WTC11 (cell line): ENCODE measurements around the gene B4GALNT2. TPM values are rescaled to one million over a fixed set of nuclear protein-coding genes. Genes with fewer than 3 reads are reported as not detected.

Source experiments
- ATAC-seq: fragments of 200-7000 bp; cut with Tn5 transposase; 2 replicates; pipeline ENCODE4 v1.10.0; 2021; ENCODE audit warnings: mild to moderate bottlenecking, moderate library complexity
- CTCF ChIA-PET: fragments of 300-600 bp; sonication (Branson Sonifier 250); formaldehyde crosslinking; loops from one replicate; lab custom pipeline; 2021; ENCODE audit warnings: antibody characterized with exemption; lab: Charles Lee
- POLR2A ChIA-PET: fragments of 350-600 bp; sonication (Branson Sonifier 250); formaldehyde crosslinking; loops from one replicate; lab custom pipeline; 2021; ENCODE audit warnings: antibody characterized with exemption; lab: Charles Lee
- DNase-seq: peaks from one replicate; pipeline ENCODE4 v3.0.0; 2021; ENCODE audit warnings: low spot score
- H3K27ac Mint-ChIP-seq: 2 replicates; pipeline ENCODE4 v1.8.0; 2021; ENCODE audit warnings: mixed read lengths
- H3K27me3 Mint-ChIP-seq: 2 replicates; pipeline ENCODE4 v1.8.0; 2021; ENCODE audit warnings: low read depth, mild to moderate bottlenecking, moderate library complexity, mixed read lengths
- H3K36me3 Mint-ChIP-seq: 2 replicates; pipeline ENCODE4 v1.8.0; 2021; ENCODE audit warnings: mixed read lengths
- H3K4me1 Mint-ChIP-seq: 2 replicates; pipeline ENCODE4 v1.8.0; 2022; ENCODE audit warnings: mixed read lengths
- H3K4me3 Mint-ChIP-seq: 2 replicates; pipeline ENCODE4 v1.8.0; 2021; ENCODE audit warnings: mild to moderate bottlenecking, moderate library complexity, mixed read lengths
- H3K9me3 Mint-ChIP-seq: 2 replicates; pipeline ENCODE4 v1.8.0; 2021; ENCODE audit warnings: mixed read lengths
- ATF3 ChIP-seq: sonication (generic); formaldehyde crosslinking; conservative IDR thresholded peaks from 2 replicates; pipeline ENCODE4 v1.8.1; 2022; ENCODE audit warnings: mild to moderate bottlenecking, missing genetic modification reagents
- FOXP1 ChIP-seq: sonication (generic); formaldehyde crosslinking; IDR thresholded peaks from 2 replicates; pipeline ENCODE4 v1.8.0; 2022; ENCODE audit warnings: missing genetic modification reagents, mild to moderate bottlenecking, moderate library complexity, borderline replicate concordance
- PRRX2 ChIP-seq: fragments of 250-450 bp; sonication (Bioruptor Pico); IDR thresholded peaks from 2 replicates; pipeline ENCODE4 v1.8.0; 2021; ENCODE audit warnings: mild to moderate bottlenecking
- STAT6 ChIP-seq: sonication (generic); formaldehyde crosslinking; conservative IDR thresholded peaks from 2 replicates; pipeline ENCODE4 v1.8.1; 2023; ENCODE audit warnings: mild to moderate bottlenecking, low read depth, missing genetic modification reagents, moderate library complexity
- ZNF416 ChIP-seq: fragments of 250-450 bp; sonication (Bioruptor Pico); IDR thresholded peaks from 2 replicates; pipeline ENCODE4 v1.9.0; 2021; ENCODE audit warnings: mild to moderate bottlenecking, inconsistent platforms
- total RNA-seq: library from RNA; stranded (reverse); gene quantifications from 3 replicates; pipeline ENCODE4 v1.2.3, GENCODE V29; 2021
- TF ChIP-seq, protein P1 (sequence below): sonication (generic); formaldehyde crosslinking; IDR thresholded peaks from 2 replicates; pipeline ENCODE4 v1.8.1; 2023; ENCODE audit warnings: mild to moderate bottlenecking, missing genetic modification reagents, borderline replicate concordance
- TF ChIP-seq, protein P2 (sequence below): fragments of 200-600 bp; IDR thresholded peaks from 2 replicates; pipeline ENCODE4 v1.8.0; 2022; ENCODE audit warnings: antibody characterized with exemption

Gene B4GALNT2
- total RNA-seq, 1 experiment from 2014 or later: 0.04 TPM

DNA sequence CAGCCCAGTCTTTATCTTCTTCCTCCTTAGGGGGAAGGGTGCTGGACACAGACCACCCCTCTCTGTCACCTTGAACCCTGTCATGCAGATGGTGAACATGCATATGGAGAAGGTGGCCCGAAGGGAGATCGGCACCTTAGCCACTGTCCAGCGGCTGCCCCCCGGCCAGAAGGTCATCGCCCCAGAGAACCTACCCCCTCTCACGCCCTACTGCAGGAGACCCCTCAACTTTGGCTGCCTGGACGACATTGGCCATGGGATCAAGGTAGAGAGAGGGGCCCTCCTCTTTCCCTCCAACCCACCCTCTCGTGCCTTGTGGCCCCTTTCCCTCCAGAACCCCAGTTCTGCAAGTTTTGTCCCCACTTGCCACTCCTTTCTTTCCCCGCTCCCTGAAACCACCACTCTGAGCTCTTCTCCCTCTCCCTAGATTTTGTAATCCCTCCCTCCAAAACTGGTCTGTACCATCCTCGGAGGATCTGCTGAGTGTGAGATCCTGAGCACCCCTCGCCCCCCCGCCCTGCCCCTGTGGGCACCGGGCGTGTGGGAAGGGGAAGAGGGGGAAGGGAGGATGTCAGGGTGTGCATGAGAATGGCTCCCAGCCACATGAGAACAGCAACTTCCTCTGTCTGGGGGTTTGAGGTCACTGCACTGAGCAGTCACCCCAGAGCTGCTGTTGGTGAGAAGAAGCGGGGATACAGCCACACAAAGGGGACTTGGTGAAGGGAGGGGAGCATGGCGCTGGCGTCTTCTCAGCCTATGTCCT lies 85.3 kb downstream of the B4GALNT2 start:
- Mint-ChIP-seq H3K9me3 (no peaks in the 10 kb centered on the region), H3K27me3 (peaks cover 22% of the 10 kb centered on the region), H3K4me3 (no peak overlapping the region), H3K27ac (no peak overlapping the region; the same call in 1 of the 2 replicates), H3K4me1 (peaks cover 32% of the 10 kb centered on the region), H3K36me3 (no peaks in the 10 kb centered on the region)
- DNase-seq (no peak), ATAC-seq (peak; percentile 17)
- CTCF ChIA-PET: interaction anchor here (0.6 to 1.3 kb wide), 5 partner anchors 9 to 257 kb away, joined by 3 to 5 read pairs (median 3); no protein-coding TSS in a partner anchor
- TF ChIP-seq PRRX2: no peak
- no peak for TF ChIP-seq STAT6 (CRISPR knock-in tag)
- no peak for TF ChIP-seq ZNF416 (CRISPR knock-in tag)
- TF ChIP-seq, protein P1, sequence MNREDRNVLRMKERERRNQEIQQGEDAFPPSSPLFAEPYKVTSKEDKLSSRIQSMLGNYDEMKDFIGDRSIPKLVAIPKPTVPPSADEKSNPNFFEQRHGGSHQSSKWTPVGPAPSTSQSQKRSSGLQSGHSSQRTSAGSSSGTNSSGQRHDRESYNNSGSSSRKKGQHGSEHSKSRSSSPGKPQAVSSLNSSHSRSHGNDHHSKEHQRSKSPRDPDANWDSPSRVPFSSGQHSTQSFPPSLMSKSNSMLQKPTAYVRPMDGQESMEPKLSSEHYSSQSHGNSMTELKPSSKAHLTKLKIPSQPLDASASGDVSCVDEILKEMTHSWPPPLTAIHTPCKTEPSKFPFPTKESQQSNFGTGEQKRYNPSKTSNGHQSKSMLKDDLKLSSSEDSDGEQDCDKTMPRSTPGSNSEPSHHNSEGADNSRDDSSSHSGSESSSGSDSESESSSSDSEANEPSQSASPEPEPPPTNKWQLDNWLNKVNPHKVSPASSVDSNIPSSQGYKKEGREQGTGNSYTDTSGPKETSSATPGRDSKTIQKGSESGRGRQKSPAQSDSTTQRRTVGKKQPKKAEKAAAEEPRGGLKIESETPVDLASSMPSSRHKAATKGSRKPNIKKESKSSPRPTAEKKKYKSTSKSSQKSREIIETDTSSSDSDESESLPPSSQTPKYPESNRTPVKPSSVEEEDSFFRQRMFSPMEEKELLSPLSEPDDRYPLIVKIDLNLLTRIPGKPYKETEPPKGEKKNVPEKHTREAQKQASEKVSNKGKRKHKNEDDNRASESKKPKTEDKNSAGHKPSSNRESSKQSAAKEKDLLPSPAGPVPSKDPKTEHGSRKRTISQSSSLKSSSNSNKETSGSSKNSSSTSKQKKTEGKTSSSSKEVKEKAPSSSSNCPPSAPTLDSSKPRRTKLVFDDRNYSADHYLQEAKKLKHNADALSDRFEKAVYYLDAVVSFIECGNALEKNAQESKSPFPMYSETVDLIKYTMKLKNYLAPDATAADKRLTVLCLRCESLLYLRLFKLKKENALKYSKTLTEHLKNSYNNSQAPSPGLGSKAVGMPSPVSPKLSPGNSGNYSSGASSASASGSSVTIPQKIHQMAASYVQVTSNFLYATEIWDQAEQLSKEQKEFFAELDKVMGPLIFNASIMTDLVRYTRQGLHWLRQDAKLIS (CRISPR knock-in tag): no peak
- POLR2A ChIA-PET: no interaction called here

- ChIA-PET POLR2A (no interaction called here), CTCF (no interaction called here)
- no peaks in the 10 kb centered on the region for H3K36me3 Mint-ChIP-seq
- H3K4me1 Mint-ChIP-seq: peaks cover 29% of the 10 kb centered on the region
- no peak for ATAC-seq
- H3K27ac Mint-ChIP-seq: no peak overlapping the region
- H3K27me3 Mint-ChIP-seq: peaks cover 32% of the 10 kb centered on the region
- TF ChIP-seq FOXP1 (CRISPR knock-in tag) (0 out of 2 replicates have a peak, but pooled peaks have one; percentile 36), ATF3 (CRISPR knock-in tag) (0 out of 2 replicates have a peak, but pooled peaks have one; percentile 8)
- TF ChIP-seq, protein P2, sequence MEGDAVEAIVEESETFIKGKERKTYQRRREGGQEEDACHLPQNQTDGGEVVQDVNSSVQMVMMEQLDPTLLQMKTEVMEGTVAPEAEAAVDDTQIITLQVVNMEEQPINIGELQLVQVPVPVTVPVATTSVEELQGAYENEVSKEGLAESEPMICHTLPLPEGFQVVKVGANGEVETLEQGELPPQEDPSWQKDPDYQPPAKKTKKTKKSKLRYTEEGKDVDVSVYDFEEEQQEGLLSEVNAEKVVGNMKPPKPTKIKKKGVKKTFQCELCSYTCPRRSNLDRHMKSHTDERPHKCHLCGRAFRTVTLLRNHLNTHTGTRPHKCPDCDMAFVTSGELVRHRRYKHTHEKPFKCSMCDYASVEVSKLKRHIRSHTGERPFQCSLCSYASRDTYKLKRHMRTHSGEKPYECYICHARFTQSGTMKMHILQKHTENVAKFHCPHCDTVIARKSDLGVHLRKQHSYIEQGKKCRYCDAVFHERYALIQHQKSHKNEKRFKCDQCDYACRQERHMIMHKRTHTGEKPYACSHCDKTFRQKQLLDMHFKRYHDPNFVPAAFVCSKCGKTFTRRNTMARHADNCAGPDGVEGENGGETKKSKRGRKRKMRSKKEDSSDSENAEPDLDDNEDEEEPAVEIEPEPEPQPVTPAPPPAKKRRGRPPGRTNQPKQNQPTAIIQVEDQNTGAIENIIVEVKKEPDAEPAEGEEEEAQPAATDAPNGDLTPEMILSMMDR: peak; percentile 34
- TF ChIP-seq, protein P1 (CRISPR knock-in tag): no peak
- H3K4me3 Mint-ChIP-seq: no peak overlapping the region
- peak; percentile 66 for DNase-seq
- no peaks in the 10 kb centered on the region for H3K9me3 Mint-ChIP-seq
Observed at GRCh38 chr17:49218941-49219913, 86.7 kb downstream of the B4GALNT2 start.
